Kidney tubule cell (primary cell): ENCODE results near the gene CHSY3.

Source experiments
- DNase-seq: peaks from one replicate; pipeline ENCODE4 v3.0.0-alpha.2; 2018; ENCODE audit warnings: low spot score

The CHSY3 gene

GRCh38 chr5:129945774-129946270 lies 41.6 kb downstream of the CHSY3 start:
- no peak for DNase-seq

- no peak for DNase-seq
Measured at GRCh38 chr5:129951039-129951438, 46.8 kb downstream of the CHSY3 start.

GRCh38 chr5:129958581-129958980 lies 54.3 kb downstream of the CHSY3 start:
- DNase-seq: no peak

GRCh38 chr5:129960831-129961230 lies 56.6 kb downstream of the CHSY3 start:
- no peak for DNase-seq

- peak; percentile 70 for DNase-seq
Measured at GRCh38 chr5:129962506-129962905, 58.2 kb downstream of the CHSY3 start.

GRCh38 chr5:129963359-129963758 lies 59.1 kb downstream of the CHSY3 start:
- DNase-seq: peak; percentile 63

- DNase-seq: no peak
Measured at GRCh38 chr5:129966071-129966470, 61.8 kb downstream of the CHSY3 start.

- DNase-seq: no peak
Measured at GRCh38 chr5:129971714-129972113, 67.4 kb downstream of the CHSY3 start.

- DNase-seq: no peak
Measured at GRCh38 chr5:129972465-129973141, 68.3 kb downstream of the CHSY3 start.

GRCh38 chr5:129973716-129974426 lies 69.6 kb downstream of the CHSY3 start:
- DNase-seq: peak; percentile 17

GRCh38 chr5:129977810-129978209 lies 73.5 kb downstream of the CHSY3 start:
- no peak for DNase-seq

- DNase-seq: no peak
Measured at GRCh38 chr5:129978270-129978669, 74.0 kb downstream of the CHSY3 start.

GRCh38 chr5:129988453-129988852 lies 84.2 kb downstream of the CHSY3 start:
- DNase-seq: no peak

- no peak for DNase-seq
Measured at GRCh38 chr5:129991780-129992179, 87.5 kb downstream of the CHSY3 start.

GRCh38 chr5:129996896-129997295 lies 92.6 kb downstream of the CHSY3 start:
- peak; percentile 22 for DNase-seq

- DNase-seq: peak; percentile 13
Measured at GRCh38 chr5:130000460-130000859, 96.2 kb downstream of the CHSY3 start.

GRCh38 chr5:130002183-130002582 lies 97.9 kb downstream of the CHSY3 start:
- DNase-seq: no peak

- DNase-seq: no peak
Measured at GRCh38 chr5:130002876-130003275, 98.6 kb downstream of the CHSY3 start.

GRCh38 chr5:130011986-130012385 lies 107.7 kb downstream of the CHSY3 start:
- no peak for DNase-seq

- no peak for DNase-seq
Measured at GRCh38 chr5:130017173-130017572, 112.9 kb downstream of the CHSY3 start.

GRCh38 chr5:130018641-130019040 lies 114.4 kb downstream of the CHSY3 start:
- DNase-seq: no peak

- no peak for DNase-seq
Measured at GRCh38 chr5:130021000-130021399, 116.7 kb downstream of the CHSY3 start.

GRCh38 chr5:130021876-130022275 lies 117.6 kb downstream of the CHSY3 start:
- no peak for DNase-seq

- no peak for DNase-seq
Measured at GRCh38 chr5:130023604-130024003, 119.3 kb downstream of the CHSY3 start.
